GM18499 (cell line): ENCODE results near the gene LARGE1.

Experiments used
- ATAC-seq: cut with Tn5 transposase; IDR thresholded peaks from one replicate; pipeline ENCODE4 v1.9.1; 2021; ENCODE audit warnings: moderate number of reproducible peaks; ENCODE audit not compliant: insufficient read depth, unreplicated experiment

The LARGE1 gene

DNA sequence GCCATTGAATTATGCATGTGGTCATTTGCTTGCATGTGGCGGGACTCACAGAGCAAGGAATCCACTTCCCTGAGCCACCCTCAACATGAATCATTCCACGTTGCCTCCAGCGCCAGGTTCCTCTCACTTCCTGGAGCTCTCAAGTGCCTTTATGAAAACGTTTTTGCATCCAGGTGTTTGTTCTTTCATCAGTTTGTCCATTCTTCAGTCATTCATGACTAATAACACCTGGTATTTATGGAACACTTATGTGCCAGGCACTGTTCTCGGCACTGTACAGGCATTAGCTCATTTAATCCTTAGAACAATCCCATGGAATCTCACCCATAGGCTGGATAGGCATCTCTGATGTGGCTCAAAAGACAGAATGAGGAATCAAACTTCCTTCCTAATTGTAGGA lies 606.0 kb downstream of the LARGE1 start:
- ATAC-seq = no peak

DNA sequence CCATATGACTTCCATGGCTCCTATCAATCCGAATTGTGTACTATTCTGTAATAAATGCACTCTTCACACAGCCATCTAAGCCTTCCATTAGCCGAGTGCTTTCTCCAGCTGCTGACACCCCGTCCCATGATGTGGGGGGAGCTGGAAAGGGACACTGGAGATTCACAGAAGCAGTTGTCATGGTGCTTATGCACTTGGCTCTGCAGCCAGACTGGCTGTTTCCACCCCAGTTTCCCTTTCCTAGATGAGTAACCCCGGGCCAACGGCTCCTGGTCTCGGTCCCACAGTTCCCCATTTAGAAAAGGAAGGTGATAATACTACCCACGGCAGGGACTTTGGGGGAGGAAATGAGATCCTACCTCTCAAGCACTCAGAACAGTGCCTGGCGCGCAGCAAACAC lies 617.2 kb downstream of the LARGE1 start:
- ATAC-seq = no peak

- ATAC-seq = no peak
These were observed 617.7 kb downstream of the LARGE1 start for GRCh38 chr22:33302549-33302948.

- no peak for ATAC-seq
These were observed 618.2 kb downstream of the LARGE1 start for GRCh38 chr22:33302049-33302545.

GRCh38 chr22:33300165-33300564 lies 620.1 kb downstream of the LARGE1 start:
- ATAC-seq = no peak

- ATAC-seq = peak; percentile 82
These were observed 620.9 kb downstream of the LARGE1 start for GRCh38 chr22:33299245-33299956.

DNA sequence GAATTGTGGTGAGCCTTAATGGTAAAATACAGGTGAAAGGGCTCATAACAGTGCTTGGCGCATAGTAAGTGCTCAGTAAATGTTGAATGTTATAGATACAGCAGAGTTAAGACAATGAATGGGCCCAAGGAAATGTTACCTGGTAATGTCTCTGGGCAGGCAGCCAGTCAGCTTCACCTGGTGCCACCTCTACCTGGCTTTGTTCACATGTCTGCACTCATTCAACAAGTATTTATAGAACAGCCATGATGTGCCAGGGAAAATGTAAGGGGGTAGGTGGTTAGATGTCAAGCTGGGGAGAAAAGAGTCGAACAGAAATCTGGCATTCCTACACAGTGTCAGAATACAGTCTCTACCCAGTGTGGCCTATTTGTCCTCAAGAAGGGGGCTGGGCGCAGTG lies 623.3 kb downstream of the LARGE1 start:
- ATAC-seq = no peak

GRCh38 chr22:33288078-33288477 lies 632.2 kb downstream of the LARGE1 start:
- no peak for ATAC-seq

GRCh38 chr22:33275073-33275443 lies 645.2 kb downstream of the LARGE1 start:
- ATAC-seq = no peak

- no peak for ATAC-seq
These were observed 645.8 kb downstream of the LARGE1 start for GRCh38 chr22:33274214-33275072.

- no peak for ATAC-seq
These were observed 647.4 kb downstream of the LARGE1 start for GRCh38 chr22:33272871-33273270.

- ATAC-seq = no peak
These were observed 648.1 kb downstream of the LARGE1 start for GRCh38 chr22:33272180-33272579.

DNA sequence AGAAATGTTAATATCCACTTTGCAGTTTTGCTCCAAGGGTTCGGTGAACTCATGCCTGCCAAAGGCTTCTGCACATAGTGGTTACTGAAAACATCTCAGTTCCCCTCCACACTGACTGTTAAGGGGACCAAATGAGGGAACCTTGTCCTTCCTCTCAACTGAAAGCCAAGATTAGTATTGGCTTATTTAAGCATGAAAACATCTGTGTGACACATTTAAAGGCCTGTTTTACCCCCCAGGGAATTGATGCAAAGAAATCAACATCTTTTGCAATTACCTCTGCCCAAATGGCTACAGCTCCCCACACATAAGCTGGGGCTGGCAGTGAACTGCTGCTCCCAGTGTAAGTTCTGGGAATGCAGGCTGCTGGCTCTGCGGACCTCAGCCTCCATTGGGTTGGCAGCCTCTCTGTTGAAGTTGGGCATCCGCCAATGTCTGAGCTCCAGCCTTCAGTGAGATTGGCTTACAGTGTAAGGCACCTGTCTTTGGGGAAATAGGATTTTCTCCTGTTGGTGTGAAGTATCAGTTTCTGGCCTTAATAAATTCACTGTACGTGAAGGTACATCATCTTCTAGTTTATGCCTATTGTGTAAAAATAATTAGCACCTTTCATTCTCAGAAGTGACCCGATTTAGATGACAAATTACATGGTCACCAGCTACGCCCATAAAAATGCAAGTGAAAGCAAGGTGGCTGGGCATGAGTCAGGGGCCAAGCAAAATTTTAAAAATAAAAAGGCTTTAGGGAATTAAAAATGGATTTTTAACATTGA lies 648.7 kb downstream of the LARGE1 start:
- peak; percentile 50 for ATAC-seq

GRCh38 chr22:33270596-33270995 lies 649.7 kb downstream of the LARGE1 start:
- no peak for ATAC-seq

- ATAC-seq = no peak
These were observed 658.6 kb downstream of the LARGE1 start for GRCh38 chr22:33261699-33262098.

- no peak for ATAC-seq
These were observed 659.8 kb downstream of the LARGE1 start for GRCh38 chr22:33260498-33260897.

DNA sequence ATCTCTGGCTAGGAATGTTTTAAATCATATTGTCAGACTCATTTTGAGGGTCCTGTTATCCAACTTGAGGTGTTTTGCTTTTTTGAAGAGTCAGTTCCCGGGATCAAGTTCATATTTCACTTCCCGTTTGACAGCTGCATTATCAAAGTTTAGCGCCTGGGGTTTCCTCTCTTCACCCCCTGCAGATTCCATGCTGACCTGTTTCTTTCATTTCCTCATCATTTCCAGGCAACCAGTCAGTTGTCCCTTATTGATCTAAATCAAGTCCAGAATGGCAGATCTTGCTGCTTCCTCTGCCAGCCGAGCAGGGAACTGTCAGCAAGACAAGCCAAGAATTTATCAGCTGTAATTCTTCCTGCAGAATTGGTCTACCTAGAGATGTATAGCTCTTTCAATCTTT lies 664.5 kb downstream of the LARGE1 start:
- no peak for ATAC-seq

- no peak for ATAC-seq
These were observed 671.3 kb downstream of the LARGE1 start for GRCh38 chr22:33248948-33249347.

DNA sequence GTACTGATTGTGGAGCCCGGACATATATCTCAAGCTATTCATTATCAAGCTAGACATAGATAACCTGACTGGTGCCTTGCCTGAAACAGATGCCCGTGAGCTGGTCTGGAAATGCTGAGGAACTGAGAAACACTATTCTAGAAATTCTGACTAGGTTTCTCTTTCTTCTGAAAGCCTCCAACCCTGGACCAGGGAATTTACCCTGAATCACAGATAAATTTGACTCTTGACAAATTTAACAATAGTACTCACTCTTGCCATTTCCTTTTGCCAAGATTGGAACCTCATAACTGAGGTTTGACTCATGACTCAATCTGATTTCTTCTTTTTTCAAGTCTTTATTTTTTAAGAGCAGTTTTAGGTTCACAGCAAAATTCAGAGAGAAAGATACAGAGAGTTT lies 672.5 kb downstream of the LARGE1 start:
- no peak for ATAC-seq

GRCh38 chr22:33242078-33242477 lies 678.2 kb downstream of the LARGE1 start:
- no peak for ATAC-seq
